Spleen (tissue), 7 donors: ENCODE results near the gene CLASRP.

Experiments used
- CTCF ChIP-seq, 11 experiments: fragments of 200-600 bp in 7 of 11; fragments of 450-650 bp in 4 of 11; sonication (generic) in 4 of 11; IDR thresholded peaks in 8 of 11; conservative IDR thresholded peaks in 3 of 11; 1 replicate in 7 of 11; 2 replicates in 4 of 11; pipeline versions ENCODE4 v1.4.0 to v1.8.0; 2016 to 2021; ENCODE audit warnings: antibody characterized with exemption in 11 of 11, inconsistent platforms in 4 of 11, mild to moderate bottlenecking in 1 of 11
- POLR2A ChIP-seq, 3 donors: fragments of 450-650 bp; IDR thresholded peaks; one replicate each; pipeline ENCODE4 v1.5.1; 2017; ENCODE audit warnings: antibody characterized with exemption in 3 of 3, mild to moderate bottlenecking in 1 of 3
- POLR2AphosphoS5 ChIP-seq, 3 donors: sonication (generic); formaldehyde crosslinking; IDR thresholded peaks; one replicate each; pipeline ENCODE4 v1.5.1; 2017; ENCODE audit warnings: antibody characterized with exemption in 3 of 3
- donor health status: DM: no; HTN: no; CAD: no; lungs with moderate emphysema.
- donor health status: DM: no; HTN: no; CAD: no.
- donor health status: DM: no; HTN: no; CAD: no.

- TF ChIP-seq POLR2A (IDR thresholded peaks at IDR 0.05) (no peak), CTCF (IDR thresholded peaks at IDR 0.05 in 8 of 11, conservative IDR thresholded peaks at IDR 0.05 in 3 of 11) (no peak), POLR2AphosphoS5 (IDR thresholded peaks at IDR 0.05) (no peak)
Observed at GRCh38 chr19:45082170-45082569, 43.3 kb downstream of the CLASRP start.
